ENCODE measurements around the gene POMP.

GRCh38 chr13:28637714-28638355 is 21.1 kb upstream of the POMP start:
- no peak for TF ChIP-seq POLR2AphosphoS5 (IDR thresholded peaks at IDR 0.05; ENCODE audit: low read depth, low read length)
- TF ChIP-seq CTCF (IDR thresholded peaks at IDR 0.05): no peak
- TF ChIP-seq MXI1 (IDR thresholded peaks at IDR 0.05; ENCODE audit: low read depth, low read length): no peak
- no peak for TF ChIP-seq EZH2phosphoT487 (IDR thresholded peaks at IDR 0.05; ENCODE audit: borderline replicate concordance, low read depth)
- TF ChIP-seq TAF1 (IDR thresholded peaks at IDR 0.05; ENCODE audit: borderline replicate concordance, low read depth, low read length): no peak
- no peak for TF ChIP-seq NRF1 (IDR thresholded peaks at IDR 0.05; ENCODE audit: low read depth, low read length)

All from SK-N-SH (cell line).